ENCODE results near the gene FBXO21. TPM values are rescaled to one million over a fixed set of nuclear protein-coding genes. Genes with fewer than 3 reads are reported as not detected.
"Not testable (repeated sequence)": the region's sequence is repeated elsewhere in the genome, so short reads cannot be mapped to it uniquely, and the experiment has no call there.

Gene FBXO21
- total and polyA plus RNA-seq, 8 donors: 9.0 to 42.4 (median 24.8) TPM

GRCh38 chr12:117202556-117202955 lies 12.3 kb upstream of the FBXO21 start:
- no peak overlapping the region for H3K4me3 ChIP-seq
- ATAC-seq (no peak), DNase-seq (peak in 1 of 6 donors; percentile 4), FAIRE-seq (no peak)
- no peak overlapping the region for H3K27ac ChIP-seq
- intact Hi-C loops (cut with DNase I): no loop called here
- no peak for TF ChIP-seq CTCF (IDR thresholded peaks at IDR 0.05)
- no peaks in the 10 kb centered on the region for H3K27me3 ChIP-seq
- H3K9me3 ChIP-seq: no peaks in the 10 kb centered on the region
- 70 to 73% methylated on average over 9 of the region's 9 CpGs for WGBS, 2 donors
- H3K4me1 ChIP-seq: no peaks in the 10 kb centered on the region
- H3K36me3 ChIP-seq: no peaks in the 10 kb centered on the region

DNA sequence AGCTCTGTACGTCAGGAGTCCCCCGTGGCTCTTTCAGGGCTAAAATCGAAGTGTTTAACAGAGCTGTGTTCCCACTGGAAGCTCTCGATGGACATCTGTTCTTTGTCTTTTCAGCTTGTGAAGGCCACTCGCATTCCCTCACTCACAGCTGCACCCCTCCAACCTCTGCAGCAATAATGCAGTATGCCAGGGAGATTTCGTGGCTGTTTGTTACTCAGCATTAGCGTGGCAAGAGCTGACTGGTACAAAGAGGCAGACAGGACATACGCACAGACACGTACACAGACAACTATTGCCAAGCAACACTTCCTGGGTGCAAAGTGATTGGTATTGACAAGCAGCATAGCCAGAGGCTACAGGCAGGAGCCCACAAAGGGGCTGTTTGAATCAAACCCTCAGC lies 11.8 kb upstream of the FBXO21 start:
- Histone ChIP-seq H3K27me3 (no peaks in the 10 kb centered on the region), H3K9me3 (no peaks in the 10 kb centered on the region), H3K4me3 (no peak overlapping the region), H3K4me1 (no peaks in the 10 kb centered on the region), H3K36me3 (no peaks in the 10 kb centered on the region), H3K27ac (no peak overlapping the region)
- intact Hi-C loops (cut with DNase I): no loop called here
- TF ChIP-seq CTCF (IDR thresholded peaks at IDR 0.05): no peak
- WGBS, 2 donors: 94 to 97% methylated on average over 9 of the region's 9 CpGs
- peak in 1 of 6 donors; percentile 1 for DNase-seq
- ATAC-seq: no peak
- FAIRE-seq: no peak

- ATAC-seq; FAIRE-seq; H3K9me3 ChIP-seq; H3K4me1 ChIP-seq; H3K4me3 ChIP-seq; intact Hi-C loops (cut with DNase I); H3K27me3 ChIP-seq; H3K36me3 ChIP-seq; H3K27ac ChIP-seq: not testable (repeated sequence)
- DNase-seq: peak in 1 of 6 donors; percentile 11
- 91 to 97% methylated on average over 8 of the region's 8 CpGs for WGBS, 2 donors
These were observed 9.9 kb upstream of the FBXO21 start for GRCh38 chr12:117199956-117200744.

DNA sequence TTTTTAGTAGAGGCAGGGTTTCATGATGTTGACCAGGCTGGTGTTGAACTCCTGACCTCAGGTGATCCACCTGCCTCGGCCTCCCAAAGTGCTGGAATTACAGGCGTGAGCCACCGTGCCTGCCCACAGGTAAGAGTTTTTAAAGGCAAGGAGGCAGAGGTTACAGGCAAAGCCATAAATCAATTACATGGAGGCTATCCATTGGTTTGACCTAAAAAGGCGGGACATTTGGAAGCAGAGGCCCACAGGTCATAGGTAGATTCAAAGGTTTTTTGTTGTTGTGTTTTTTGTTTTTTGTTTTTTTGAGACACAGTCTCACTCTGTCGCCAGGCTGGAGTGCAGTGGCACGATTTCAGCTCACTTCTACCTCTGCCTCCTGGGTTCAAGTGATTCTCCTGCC lies 6.1 kb upstream of the FBXO21 start:
- peak in 1 of 6 donors; percentile 12 for DNase-seq
- H3K36me3 ChIP-seq; H3K27ac ChIP-seq; FAIRE-seq; H3K4me3 ChIP-seq; intact Hi-C loops (cut with DNase I); H3K9me3 ChIP-seq; ATAC-seq; H3K4me1 ChIP-seq; H3K27me3 ChIP-seq: not testable (repeated sequence)
- 90 to 94% methylated on average over 6 of the region's 6 CpGs for WGBS, 2 donors

DNA sequence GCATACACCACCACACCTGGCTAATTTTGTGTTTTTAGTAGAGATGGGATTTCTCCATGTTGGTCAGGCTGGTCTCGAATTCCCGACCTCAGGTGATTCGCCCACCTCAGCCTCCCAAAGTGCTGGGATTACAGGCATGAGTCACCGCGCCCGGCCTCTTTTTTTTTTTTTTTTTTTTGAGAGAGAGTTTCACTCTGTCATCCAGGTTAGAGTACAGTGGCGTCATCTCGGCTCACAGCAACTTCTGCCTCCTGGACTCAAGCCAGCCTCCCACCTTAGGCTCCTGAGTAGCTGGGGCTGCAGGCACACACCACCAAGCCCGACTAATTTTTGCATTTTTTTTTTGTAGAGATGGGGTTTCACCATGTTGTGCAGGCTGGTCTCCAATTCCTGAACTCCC lies 4.8 kb upstream of the FBXO21 start:
- H3K9me3 ChIP-seq; ATAC-seq; intact Hi-C loops (cut with DNase I); FAIRE-seq; H3K36me3 ChIP-seq; H3K27me3 ChIP-seq; H3K27ac ChIP-seq; H3K4me1 ChIP-seq; H3K4me3 ChIP-seq: not testable (repeated sequence)
- DNase-seq: peak in 1 of 6 donors; percentile 20
- 92 to 95% methylated on average over 6 to 9 of the region's 9 CpGs for WGBS, 2 donors

DNA sequence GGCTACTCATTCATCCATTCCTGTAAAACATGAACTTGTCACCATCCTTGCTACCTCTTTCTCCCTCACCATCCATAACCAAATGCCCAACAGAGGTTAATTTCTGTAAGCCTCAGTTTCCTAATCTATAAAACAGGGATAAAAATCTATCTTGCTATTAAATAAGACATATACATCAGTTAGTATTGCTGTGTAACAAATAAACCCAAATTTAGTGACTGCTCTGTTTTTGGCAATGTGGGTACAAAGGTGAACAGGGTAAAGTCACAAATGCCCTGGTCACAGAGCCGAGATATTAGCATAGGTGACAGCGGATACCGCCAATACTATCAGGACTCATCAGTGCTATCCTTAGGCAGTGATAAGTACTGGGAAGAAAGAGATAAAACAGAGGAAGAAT lies 3.6 kb upstream of the FBXO21 start:
- 97 to 100% methylated on average over 3 of the region's 3 CpGs for WGBS, 2 donors

GRCh38 chr12:117192581-117192980 lies 2.3 kb upstream of the FBXO21 start:
- H3K4me1 ChIP-seq; H3K9me3 ChIP-seq; H3K4me3 ChIP-seq; DNase-seq; H3K27me3 ChIP-seq; FAIRE-seq; H3K27ac ChIP-seq; H3K36me3 ChIP-seq; ATAC-seq; intact Hi-C loops (cut with DNase I): not testable (repeated sequence)
- WGBS, 2 donors: 84 to 92% methylated on average over 9 of the region's 9 CpGs

More for the DNA sequence above, 3.6 kb upstream of the FBXO21 start:
- Histone ChIP-seq H3K9me3 (no peaks in the 10 kb centered on the region), H3K27ac (no peak overlapping the region), H3K36me3 (no peaks in the 10 kb centered on the region), H3K4me1 (peaks cover 0 to 4% (median 0%) of the 10 kb centered on the region in 3 donors), H3K27me3 (no peaks in the 10 kb centered on the region), H3K4me3 (no peak overlapping the region)
- FAIRE-seq (no peak), ATAC-seq (no peak), DNase-seq (no peak)
- no peak for TF ChIP-seq CTCF (IDR thresholded peaks at IDR 0.05)
- intact Hi-C loops (cut with DNase I): no loop called here

Measured in pancreas (tissue), 10 donors.